ENCODE measurements around the gene CHD2.

- TF ChIP-seq CTCF (IDR thresholded peaks at IDR 0.05; ENCODE audit: borderline replicate concordance, extremely low read depth, low read length, poor library complexity, severe bottlenecking) (no peak), EZH2 (IDR thresholded peaks at IDR 0.05; ENCODE audit: borderline replicate concordance, low read depth, low read length, severe bottlenecking) (no peak)
These were observed 119.0 kb downstream of the CHD2 start for GRCh38 chr15:93019090-93019489.
